Fibroblast of villous mesenchyme (primary cell): ENCODE data around the gene GSTT2. TPM values are rescaled to one million over a fixed set of nuclear protein-coding genes. Genes with fewer than 3 reads are reported as not detected.
A peak's percentile ranks its signal among the peaks of the same experiment; 100 is the strongest.

Experiments
- DNase-seq: peaks from one replicate; pipeline ENCODE4 v3.0.0-alpha.2; 2010; ENCODE audit warnings: low read depth
- H3K4me3 ChIP-seq: 2 replicates; pipeline ENCODE4 v1.5.1; 2011; ENCODE audit warnings: low read depth, mild to moderate bottlenecking, low read length
- CTCF ChIP-seq: IDR thresholded peaks from 2 replicates; pipeline ENCODE4 v1.5.1; 2012; ENCODE audit warnings: low read depth, mild to moderate bottlenecking, low read length; ENCODE audit not compliant: insufficient read depth
- total RNA-seq: library from RNA; depleted of rRNA; stranded (reverse); fragments of >200 nt; gene quantifications from 2 replicates; pipeline ENCODE4 v1.2.3, GENCODE V29; 2012

Gene GSTT2
- total RNA-seq, 1 donor = not detected

GRCh38 chr22:24021304-24021703, 41.4 kb downstream of the GSTT2 start:
- no peak for DNase-seq
- no peak for TF ChIP-seq CTCF
- no peak overlapping the region for H3K4me3 ChIP-seq

- no peak overlapping the region for H3K4me3 ChIP-seq
- DNase-seq = no peak
- no peak for TF ChIP-seq CTCF
These were observed 43.4 kb downstream of the GSTT2 start for GRCh38 chr22:24023204-24023789.

GRCh38 chr22:24024354-24024753, 44.4 kb downstream of the GSTT2 start:
- H3K4me3 ChIP-seq = no peak overlapping the region
- no peak for DNase-seq
- TF ChIP-seq CTCF = no peak

GRCh38 chr22:24025475-24025874, 45.5 kb downstream of the GSTT2 start:
- TF ChIP-seq CTCF = no peak
- DNase-seq = peak; percentile 13
- no peak overlapping the region for H3K4me3 ChIP-seq

- peak; percentile 23 for DNase-seq
- no peak for TF ChIP-seq CTCF
- H3K4me3 ChIP-seq = no peak overlapping the region
These were observed 46.1 kb downstream of the GSTT2 start for GRCh38 chr22:24026056-24026455.

- no peak for TF ChIP-seq CTCF
- H3K4me3 ChIP-seq = no peak overlapping the region
- peak; percentile 42 for DNase-seq
These were observed 46.8 kb downstream of the GSTT2 start for GRCh38 chr22:24026733-24027132.

GRCh38 chr22:24027389-24027975, 47.5 kb downstream of the GSTT2 start:
- TF ChIP-seq CTCF = no peak
- DNase-seq = no peak

More at GRCh38 chr22:24027389-24027975, 47.5 kb downstream of the GSTT2 start:
- no peak overlapping the region for H3K4me3 ChIP-seq
